A673 (cell line): ENCODE results near the gene UQCRFS1. TPM values are rescaled to one million over a fixed set of nuclear protein-coding genes. Genes with fewer than 3 reads are reported as not detected.

Source experiments
- BruUV-seq: library from RNA; stranded (reverse); fragments of 400-500 nt; replicated peaks from 2 replicates; lab custom pipeline; 2021; lab: Mats Ljungman, UMichigan
- CTCF ChIA-PET: fragments of 300-600 bp; sonication (Branson Sonifier 250); formaldehyde crosslinking; loops from one replicate; lab custom pipeline; 2022; ENCODE audit warnings: antibody characterized with exemption; lab: Charles Lee
- POLR2A ChIA-PET: fragments of 300-600 bp; sonication (Branson Sonifier 250); formaldehyde crosslinking; loops from one replicate; lab custom pipeline; 2022; ENCODE audit warnings: antibody characterized with exemption; ENCODE audit not compliant: low non-redundant PET; lab: Charles Lee
- DNase-seq: peaks from one replicate; pipeline ENCODE4 v3.0.0-alpha.2; 2015; ENCODE audit warnings: low spot score
- H3K27ac ChIP-seq: fragments of 200-600 bp; sonication (generic); 2 replicates; pipeline ENCODE4 v1.5.1; 2016; ENCODE audit warnings: mixed run types, low read depth, mild to moderate bottlenecking, mixed read lengths, antibody characterized with exemption, low read length; ENCODE audit not compliant: poor library complexity, severe bottlenecking
- H3K27me3 ChIP-seq: fragments of 200-600 bp; sonication (generic); replicated peaks from 2 replicates; pipeline ENCODE4 v1.6.1; 2017; ENCODE audit warnings: mixed run types, low read depth, mild to moderate bottlenecking, mixed read lengths, antibody characterized with exemption, low read length; ENCODE audit not compliant: insufficient read depth, poor library complexity
- H3K36me3 ChIP-seq: fragments of 200-600 bp; sonication (generic); 2 replicates; pipeline ENCODE4 v1.6.1; 2016; ENCODE audit warnings: mixed run types, mild to moderate bottlenecking, mixed read lengths, antibody characterized with exemption, low read length; ENCODE audit not compliant: insufficient read depth, poor library complexity, severe bottlenecking
- H3K4me1 ChIP-seq: fragments of 200-600 bp; sonication (generic); 2 replicates; pipeline ENCODE4 v1.6.1; 2017; ENCODE audit warnings: mixed run types, mild to moderate bottlenecking, mixed read lengths, antibody characterized with exemption, low read length; ENCODE audit not compliant: insufficient read depth, poor library complexity, severe bottlenecking
- H3K4me3 ChIP-seq: fragments of 200-600 bp; sonication (generic); 2 replicates; pipeline ENCODE4 v1.5.1; 2016; ENCODE audit warnings: low read depth, mixed run types, mild to moderate bottlenecking, mixed read lengths, low read length; ENCODE audit not compliant: poor library complexity, severe bottlenecking
- H3K9me3 ChIP-seq: fragments of 200-600 bp; sonication (generic); 2 replicates; pipeline ENCODE4 v1.6.1; 2016; ENCODE audit warnings: mixed run types, low read depth, mild to moderate bottlenecking, mixed read lengths, antibody characterized with exemption, low read length; ENCODE audit not compliant: poor library complexity, severe bottlenecking
- CTCF ChIP-seq: fragments of 300-800, 200-600 bp; sonication (generic); conservative IDR thresholded peaks from 2 replicates; pipeline ENCODE4 v1.5.1; 2017; ENCODE audit warnings: low read depth, mild to moderate bottlenecking, antibody characterized with exemption, low read length, moderate library complexity, mixed read lengths
- EZH2 ChIP-seq: fragments of 200-600 bp; sonication (generic); IDR thresholded peaks from 2 replicates; pipeline ENCODE4 v1.6.1; 2017; ENCODE audit warnings: borderline replicate concordance, low read depth, mild to moderate bottlenecking, mixed read lengths, antibody characterized with exemption, low read length; ENCODE audit not compliant: poor library complexity, severe bottlenecking
- intact Hi-C: fragments of 100-400 bp; cut with micrococcal nuclease; formaldehyde crosslinking; loops from one replicate; pipeline ENCODE4 v1.10.0; 2022; ENCODE audit not compliant: unreplicated experiment
- total RNA-seq: library from RNA; stranded (reverse); gene quantifications from 2 replicates; pipeline ENCODE4 v1.2.3, GENCODE V29; 2021

The UQCRFS1 gene
- total RNA-seq, 1 experiment from 2014 or later, result 47.3 TPM

GRCh38 chr19:29155683-29156082 lies 57.3 kb downstream of the UQCRFS1 start:
- intact Hi-C loops, result no loop called here
- BruUV-seq, result no TSS peak

More at GRCh38 chr19:29155683-29156082, 57.3 kb downstream of the UQCRFS1 start:
- ChIA-PET CTCF (no interaction called here), POLR2A (no interaction called here)
- Histone ChIP-seq H3K27me3 (no peaks in the 10 kb centered on the region), H3K4me1 (no peaks in the 10 kb centered on the region), H3K4me3 (no peak overlapping the region), H3K27ac (no peak overlapping the region), H3K9me3 (peaks cover 17% of the 10 kb centered on the region), H3K36me3 (no peaks in the 10 kb centered on the region)
- no peak for TF ChIP-seq EZH2
- no peak for TF ChIP-seq CTCF
- DNase-seq, result no peak
